DMS114 treated with DMSO at 0.1 percent for 48 hours (cell line): ENCODE results near the gene EXOC3L4.
"Not testable (repeated sequence)": the region's sequence is repeated elsewhere in the genome, so short reads cannot be mapped to it uniquely, and the experiment has no call there.

Experiments
- DNase-seq: peaks from one replicate; lab custom pipeline; 2025; ENCODE audit not compliant: unreplicated experiment; lab: John Stamatoyannopoulos, UW

Gene EXOC3L4

DNA sequence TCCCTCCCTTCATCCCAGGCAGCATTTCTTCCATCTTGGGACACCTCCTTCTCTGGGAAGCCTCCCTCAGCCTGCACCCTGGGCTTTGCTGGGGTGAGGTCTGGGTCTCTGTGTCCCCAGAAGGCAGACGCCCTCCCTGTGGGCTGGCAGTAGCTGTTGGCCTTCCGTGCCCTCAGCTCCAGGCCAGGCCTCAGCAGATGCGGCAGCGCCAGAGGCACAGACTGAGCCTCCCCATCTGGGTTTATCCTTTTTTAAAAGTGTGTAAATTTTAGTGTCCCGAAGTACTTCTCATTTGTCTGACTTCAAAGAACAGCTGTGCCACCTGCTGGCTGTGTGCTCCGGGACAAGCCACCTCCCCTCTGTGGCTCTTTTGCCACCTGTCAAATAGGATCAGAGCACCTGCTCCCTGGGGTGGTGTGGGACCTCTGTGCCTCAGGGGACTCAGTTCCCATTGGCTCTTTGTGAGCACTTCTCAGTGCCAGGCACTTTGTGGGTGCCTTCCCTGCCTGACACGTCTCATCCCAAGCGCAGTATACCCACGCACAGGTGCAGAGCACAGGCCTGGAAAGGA lies 11.1 kb downstream of the EXOC3L4 start:
- no peak for DNase-seq

GRCh38 chr14:103107455-103107854 lies 12.9 kb downstream of the EXOC3L4 start:
- no peak for DNase-seq

DNA sequence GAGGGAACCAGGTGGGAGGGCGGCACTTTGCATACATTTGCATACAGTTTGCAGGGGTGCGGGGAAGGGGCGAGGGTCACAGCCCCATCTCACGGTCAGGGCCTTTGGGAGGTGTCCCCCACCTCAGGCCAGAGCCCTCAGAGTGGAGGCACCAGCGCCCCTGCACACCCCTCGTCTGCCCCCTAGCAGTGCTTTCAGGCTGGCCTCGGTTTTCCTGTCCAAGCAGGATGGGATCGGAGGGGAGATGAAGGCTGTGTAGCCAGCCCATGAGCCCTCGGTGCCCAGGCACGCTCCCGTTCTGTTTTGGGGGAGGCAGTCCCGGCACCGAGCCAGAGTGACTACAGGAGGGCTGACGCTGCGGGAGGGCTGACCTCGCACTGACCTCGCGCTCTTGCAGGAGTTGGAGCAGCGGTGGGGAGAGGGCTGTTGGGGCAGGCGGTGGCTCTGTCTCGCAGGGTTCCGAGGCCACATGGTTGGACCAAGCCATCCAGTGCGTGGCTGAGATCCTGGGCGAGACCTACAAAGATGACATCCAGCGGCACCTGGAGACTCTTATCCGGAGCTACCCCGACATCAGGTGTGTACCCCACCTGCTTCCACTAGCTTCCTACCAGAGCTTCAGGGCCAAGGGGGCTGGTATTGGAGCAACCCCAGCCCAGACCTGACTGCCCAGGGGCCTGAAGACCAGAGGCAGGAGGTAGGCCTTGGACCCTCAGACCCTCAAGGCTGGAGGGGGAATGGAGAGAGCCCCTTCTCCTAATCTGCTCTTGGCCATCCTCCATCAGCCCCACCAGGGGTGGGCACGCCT lies 13.6 kb downstream of the EXOC3L4 start:
- no peak for DNase-seq

- DNase-seq, result no peak
Observed at GRCh38 chr14:103108749-103109207, 14.3 kb downstream of the EXOC3L4 start.

DNA sequence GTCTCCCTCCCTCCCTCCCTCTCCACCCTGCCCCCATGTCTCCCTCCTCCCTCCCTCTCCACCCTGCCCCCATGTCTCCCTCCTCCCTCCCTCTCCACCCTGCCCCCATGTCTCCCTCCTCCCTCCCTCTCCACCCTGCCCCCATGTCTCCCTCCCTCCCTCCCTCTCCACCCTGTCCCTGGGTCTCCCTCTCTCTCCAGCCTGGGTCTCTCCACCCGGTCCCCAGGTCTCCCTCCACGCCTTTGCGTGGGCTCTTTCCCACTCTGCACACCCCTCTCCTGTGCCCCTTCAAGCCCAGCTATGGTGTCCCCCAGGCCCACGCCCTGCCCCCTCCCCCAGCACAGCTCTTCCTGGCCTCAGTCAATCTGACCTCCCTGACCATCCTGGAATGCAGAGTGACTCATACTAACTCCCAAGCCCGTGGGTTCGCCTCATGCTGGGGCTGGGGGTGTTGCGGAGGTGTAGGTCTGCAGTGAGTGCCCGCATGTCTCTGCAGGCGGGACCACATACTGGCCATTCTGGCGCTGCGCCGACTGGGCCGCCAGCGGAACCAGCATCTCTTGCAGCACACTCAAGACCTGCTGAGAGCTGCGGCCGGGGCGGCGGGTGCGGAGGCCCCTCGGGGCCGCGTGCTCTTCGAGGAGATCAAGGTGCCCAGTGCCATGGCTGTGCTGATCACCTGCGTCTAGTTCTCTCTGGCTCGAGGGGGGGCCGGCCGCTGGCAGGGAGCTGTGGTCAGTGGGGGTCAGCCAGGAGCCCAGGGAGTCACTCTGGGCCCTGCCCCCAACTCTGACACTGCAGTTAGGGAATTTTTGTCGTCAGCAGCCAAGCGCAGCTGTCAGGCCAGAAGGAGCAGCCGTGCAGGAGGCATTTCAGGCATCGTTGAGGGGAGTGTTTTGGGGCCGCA lies 15.3 kb downstream of the EXOC3L4 start:
- no peak for DNase-seq

DNA sequence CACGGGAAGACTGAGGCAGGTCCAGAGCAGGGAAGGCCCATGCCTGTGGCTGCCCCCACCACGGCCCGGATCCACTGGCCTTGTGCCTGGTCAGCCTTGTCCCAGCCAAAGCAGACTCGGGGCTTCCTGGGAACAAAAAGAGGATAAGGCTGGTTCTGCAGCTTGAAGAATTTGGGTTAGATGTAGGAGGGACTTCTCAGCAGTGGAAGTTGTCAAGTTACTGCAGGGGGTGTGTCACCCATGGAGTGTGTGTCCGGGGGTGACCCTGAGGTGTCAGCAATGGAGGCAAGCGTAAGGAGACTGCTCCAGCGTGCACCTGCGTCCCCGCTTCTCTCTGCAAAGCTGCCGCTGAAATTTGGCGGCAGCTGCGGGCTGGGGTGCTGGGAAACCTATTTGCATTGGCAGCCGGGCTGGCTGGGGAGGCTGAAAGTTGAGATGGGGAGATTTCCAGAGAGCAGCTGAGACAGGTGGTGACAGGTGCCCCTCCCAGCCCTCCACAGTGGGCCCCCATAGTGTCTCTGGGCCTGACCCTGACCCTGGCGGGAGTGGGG lies 16.2 kb downstream of the EXOC3L4 start:
- DNase-seq, result no peak

DNA sequence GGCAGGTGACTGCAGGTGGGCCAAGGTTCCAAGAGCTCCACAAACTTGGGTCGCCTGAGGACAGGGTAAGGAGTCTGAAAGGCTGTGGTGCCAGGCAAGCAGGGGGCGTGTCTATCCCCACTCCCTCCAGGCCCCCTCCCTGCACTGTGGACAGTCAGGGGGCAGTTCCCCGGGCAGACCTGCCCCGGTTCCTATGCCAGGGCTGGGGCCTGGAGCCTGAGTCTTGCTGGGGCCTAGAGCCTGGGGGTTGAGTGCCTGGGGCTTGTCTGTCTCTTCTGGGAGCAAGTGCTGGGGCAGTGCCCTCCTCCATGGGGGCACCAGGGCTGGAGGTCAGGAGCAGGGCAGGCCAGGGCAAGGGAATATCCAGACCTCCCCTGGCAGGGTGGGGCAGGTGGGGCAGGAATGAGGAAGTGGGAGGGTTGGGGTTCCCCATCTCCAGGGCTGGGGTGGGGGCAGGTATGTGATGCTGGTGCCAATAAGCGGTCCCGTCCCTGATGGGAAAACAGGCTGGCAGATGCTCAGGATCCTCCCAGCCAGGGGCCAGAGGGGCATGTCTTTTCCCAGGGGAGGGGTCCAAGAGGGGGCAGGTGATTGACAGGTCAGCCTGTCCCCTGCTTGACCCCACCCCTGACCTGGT lies 16.8 kb downstream of the EXOC3L4 start:
- no peak for DNase-seq

DNA sequence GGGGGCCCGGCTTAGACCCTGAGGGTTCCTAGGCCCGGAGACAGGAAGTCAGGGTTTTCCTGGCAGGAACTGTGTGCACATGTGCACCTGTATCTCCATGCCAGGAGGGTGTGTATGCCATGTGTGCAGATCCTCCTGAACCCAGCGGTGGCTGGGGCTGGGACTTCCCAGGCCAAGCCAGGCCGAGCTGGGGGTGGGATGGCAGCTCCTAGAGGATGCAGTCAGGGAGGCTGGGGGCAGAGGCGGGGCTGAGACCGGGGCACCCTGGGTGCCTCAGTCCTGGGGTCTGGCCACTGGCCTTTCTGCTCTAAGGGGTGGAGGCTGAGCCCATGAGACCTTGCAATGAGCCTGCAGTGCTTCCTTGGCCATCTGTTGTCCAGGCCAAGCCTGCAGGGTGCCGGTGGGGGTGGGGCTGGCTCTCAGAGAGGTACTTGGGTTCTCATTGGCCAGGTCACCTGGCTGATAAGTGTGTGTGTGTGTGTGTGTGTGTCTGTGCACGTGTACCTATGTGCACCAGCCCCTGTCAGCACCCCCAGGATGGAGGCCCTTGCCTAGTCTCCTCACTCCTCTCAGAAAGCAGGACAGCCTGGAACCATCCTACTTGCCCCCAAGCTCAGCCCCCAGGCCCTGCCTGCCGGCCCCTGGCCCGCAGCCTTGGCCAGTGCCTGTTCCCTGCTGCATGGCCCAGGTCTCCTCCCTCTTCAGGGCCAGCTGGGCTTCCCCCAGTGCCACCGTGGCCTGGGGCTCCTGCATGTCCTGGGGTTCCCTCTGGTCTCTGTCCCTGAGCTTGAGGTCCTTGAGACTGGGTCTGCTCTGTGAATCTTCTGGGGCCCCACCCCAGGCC lies 18.1 kb downstream of the EXOC3L4 start:
- DNase-seq, result no peak

GRCh38 chr14:103113303-103113702 lies 18.8 kb downstream of the EXOC3L4 start:
- no peak for DNase-seq

GRCh38 chr14:103113774-103114173 lies 19.2 kb downstream of the EXOC3L4 start:
- DNase-seq, result no peak

- DNase-seq, result not testable (repeated sequence)
Observed at GRCh38 chr14:103115086-103115679, 20.7 kb downstream of the EXOC3L4 start.

GRCh38 chr14:103115845-103116572 lies 21.5 kb downstream of the EXOC3L4 start:
- DNase-seq, result no peak

GRCh38 chr14:103116636-103117035 lies 22.1 kb downstream of the EXOC3L4 start:
- no peak for DNase-seq

- DNase-seq, result not testable (repeated sequence)
Observed at GRCh38 chr14:103117499-103117898, 23.0 kb downstream of the EXOC3L4 start.

- DNase-seq, result no peak
Observed at GRCh38 chr14:103118018-103118662, 23.6 kb downstream of the EXOC3L4 start.

- DNase-seq, result no peak
Observed at GRCh38 chr14:103118663-103119404, 24.3 kb downstream of the EXOC3L4 start.

DNA sequence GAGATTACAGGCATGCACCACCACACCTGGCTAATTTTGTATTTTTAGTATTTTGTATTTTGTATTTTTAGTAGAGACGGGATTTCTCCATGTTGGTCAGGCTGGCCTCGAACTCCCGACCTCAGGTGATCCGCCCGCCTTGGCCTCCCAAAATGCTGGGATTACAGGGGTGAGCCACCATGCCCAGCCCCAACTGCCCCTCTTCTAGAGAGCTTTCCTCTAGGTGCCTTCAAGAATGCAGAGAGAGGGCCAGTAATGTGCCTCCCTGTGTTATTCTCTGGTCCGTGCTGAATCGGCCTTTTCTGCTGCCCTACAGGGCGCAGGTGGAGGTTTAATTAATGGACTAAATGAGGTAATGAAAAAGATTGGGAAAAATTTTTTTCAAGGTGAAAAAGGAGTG lies 25.0 kb downstream of the EXOC3L4 start:
- DNase-seq, result not testable (repeated sequence)
